Putamen (tissue), 1 donor: ENCODE data around the gene ITIH3.

Experiments
- DNase-seq: peaks from one replicate; pipeline ENCODE4 v3.0.0-alpha.2; 2016; ENCODE audit warnings: low spot score

Gene ITIH3

GRCh38 chr3:52779837-52780585 lies 14.6 kb upstream of the ITIH3 start:
- DNase-seq: no peak

GRCh38 chr3:52781741-52782140 lies 12.9 kb upstream of the ITIH3 start:
- DNase-seq: no peak

DNA sequence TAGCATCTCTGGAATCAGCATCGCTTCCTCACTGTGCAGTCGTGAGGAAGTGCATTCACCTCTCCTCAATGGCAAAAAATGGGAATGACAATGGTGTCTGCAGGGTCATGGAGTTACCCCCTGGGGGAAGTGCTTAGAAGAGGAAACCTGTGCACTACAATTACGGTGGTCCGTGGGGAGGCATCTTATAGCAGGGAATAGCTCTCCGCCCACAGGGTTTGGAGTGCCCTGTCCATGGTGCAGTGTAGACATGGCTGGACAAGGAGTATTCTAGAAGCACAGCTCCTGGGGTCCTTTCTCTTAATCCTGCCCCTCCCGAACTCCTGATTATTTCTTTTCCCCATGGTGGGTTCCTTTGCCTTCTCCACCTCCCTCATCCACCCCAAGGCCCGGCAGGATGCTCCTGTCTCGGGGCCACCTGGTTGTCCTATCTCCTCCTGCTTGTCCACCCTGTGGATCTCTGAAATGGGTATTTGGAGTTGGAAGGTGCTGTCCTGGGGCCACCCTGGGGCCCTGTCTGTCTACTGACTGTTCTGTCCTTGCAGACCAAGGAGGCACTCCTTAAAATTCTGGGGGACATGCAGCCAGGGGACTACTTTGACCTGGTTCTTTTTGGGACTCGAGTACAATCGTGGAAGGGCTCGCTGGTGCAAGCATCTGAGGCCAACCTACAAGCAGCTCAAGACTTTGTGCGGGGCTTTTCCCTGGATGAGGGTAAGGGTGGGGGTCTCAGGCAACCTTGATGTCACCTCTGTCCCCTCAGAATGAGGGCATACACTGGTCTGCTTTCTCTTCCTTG lies 12.0 kb upstream of the ITIH3 start:
- DNase-seq: no peak

- no peak for DNase-seq
These were observed 11.4 kb upstream of the ITIH3 start for GRCh38 chr3:52783211-52783555.

- DNase-seq: no peak
These were observed 10.5 kb upstream of the ITIH3 start for GRCh38 chr3:52784021-52784621.

DNA sequence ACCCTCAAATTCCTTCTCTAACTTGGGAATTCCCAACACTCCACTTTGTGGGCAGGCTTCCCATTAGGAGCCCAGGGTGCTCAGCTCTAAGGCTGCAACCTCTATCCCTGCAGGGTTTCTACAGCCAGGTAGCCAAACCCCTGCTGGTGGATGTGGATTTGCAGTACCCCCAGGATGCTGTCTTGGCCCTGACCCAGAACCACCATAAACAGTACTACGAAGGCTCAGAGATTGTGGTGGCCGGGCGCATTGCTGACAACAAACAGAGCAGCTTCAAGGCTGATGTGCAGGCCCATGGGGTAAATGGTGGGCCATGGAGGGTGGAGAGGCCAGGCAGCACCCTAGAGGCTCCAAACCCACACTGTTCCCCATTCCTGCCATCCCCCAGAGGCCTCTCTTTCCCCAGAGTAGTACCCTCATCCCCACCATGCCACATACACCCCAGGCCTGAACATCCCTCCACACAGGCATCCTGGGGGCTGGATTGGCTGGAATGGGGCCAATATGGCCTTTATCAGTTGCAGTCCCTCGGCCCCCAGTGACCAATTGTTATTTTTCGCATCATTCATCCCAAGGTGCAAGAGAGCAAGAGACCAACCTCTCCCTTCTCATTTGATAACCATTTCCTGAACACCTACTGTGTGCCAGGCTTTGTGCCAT lies 9.5 kb upstream of the ITIH3 start:
- no peak for DNase-seq

- DNase-seq: no peak
These were observed 8.0 kb upstream of the ITIH3 start for GRCh38 chr3:52786330-52787215.

DNA sequence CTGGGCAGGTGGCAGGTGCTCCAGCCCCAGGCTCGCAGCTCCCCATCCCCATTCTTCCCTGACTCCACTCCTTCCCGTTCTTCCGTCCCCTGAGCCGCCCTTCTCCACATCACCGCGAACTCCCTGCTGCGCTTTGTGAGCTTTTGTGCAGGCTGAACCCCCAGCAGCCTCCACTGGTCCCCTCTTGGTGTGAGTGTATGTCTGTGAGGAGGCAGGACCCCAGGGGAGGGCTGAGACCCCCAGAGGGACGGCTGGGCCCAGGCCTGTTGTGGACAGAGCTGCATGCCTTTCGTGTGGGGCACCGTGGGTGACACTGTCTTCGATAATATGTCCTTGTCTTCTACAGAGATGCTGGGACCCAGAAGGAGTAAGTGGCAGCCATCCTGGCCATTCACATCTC lies 7.3 kb upstream of the ITIH3 start:
- no peak for DNase-seq

- DNase-seq: no peak
These were observed 6.6 kb upstream of the ITIH3 start for GRCh38 chr3:52787672-52788625.

- no peak for DNase-seq
These were observed 5.5 kb upstream of the ITIH3 start for GRCh38 chr3:52788890-52789745.

GRCh38 chr3:52789746-52790040 lies 4.9 kb upstream of the ITIH3 start:
- DNase-seq: no peak

- no peak for DNase-seq
These were observed 4.3 kb upstream of the ITIH3 start for GRCh38 chr3:52790337-52790736.

DNA sequence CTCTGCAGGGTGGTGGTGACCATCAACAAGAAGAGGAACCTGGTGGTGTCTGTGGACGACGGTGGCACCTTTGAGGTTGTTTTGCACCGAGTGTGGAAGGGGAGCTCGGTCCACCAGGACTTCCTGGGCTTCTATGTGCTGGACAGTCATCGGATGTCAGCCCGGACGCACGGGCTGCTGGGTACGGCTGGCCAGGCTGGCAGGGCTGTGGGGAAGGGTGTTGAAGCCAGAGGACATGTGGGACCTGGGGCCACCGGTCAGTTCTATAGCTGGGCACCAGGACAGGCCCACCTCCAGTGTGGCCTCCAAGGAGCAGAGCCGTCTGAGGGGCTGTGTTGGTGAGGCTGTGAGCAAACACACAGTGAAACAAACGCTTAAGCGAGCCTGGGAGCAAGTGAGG lies 3.9 kb upstream of the ITIH3 start:
- no peak for DNase-seq

GRCh38 chr3:52791366-52791765 lies 3.2 kb upstream of the ITIH3 start:
- no peak for DNase-seq

GRCh38 chr3:52791928-52792327 lies 2.7 kb upstream of the ITIH3 start:
- no peak for DNase-seq

- DNase-seq: no peak
These were observed 2.2 kb upstream of the ITIH3 start for GRCh38 chr3:52792413-52792812.

DNA sequence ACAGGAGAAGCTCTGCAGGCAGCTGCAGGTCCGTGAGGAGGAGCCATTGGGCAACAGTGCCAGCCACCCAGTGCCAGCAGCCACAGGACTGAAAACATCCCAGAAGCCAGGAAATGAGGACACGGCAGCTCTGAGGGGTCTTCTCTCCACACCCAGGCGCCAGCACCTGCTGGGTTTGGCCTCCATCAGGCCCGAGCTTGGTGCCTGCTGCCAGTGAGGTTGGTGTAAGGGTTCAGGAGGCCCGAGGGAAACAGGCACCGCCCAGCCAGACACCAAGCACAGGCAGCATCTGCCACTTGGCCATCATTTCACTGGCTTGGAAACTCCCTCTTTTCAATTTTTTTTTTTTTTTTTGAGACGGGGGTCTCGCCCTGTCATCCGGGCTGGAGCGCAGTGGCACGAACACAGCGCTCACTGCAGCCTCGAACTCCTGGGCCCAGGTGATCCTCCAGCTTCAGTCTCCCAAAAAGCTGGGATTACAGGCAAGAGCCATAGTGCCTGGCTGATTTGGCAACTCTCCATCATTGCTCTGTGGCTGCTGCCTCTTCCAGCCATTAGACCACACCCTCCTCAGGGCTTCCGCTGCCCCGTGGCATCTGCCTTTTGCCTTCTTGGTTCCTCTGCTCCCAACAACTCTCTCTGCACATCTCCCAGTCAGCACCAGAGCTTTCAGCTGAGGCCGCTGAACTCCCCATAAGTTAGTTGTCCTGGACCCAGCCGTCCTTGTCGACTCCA lies 1.5 kb upstream of the ITIH3 start:
- DNase-seq: no peak

DNA sequence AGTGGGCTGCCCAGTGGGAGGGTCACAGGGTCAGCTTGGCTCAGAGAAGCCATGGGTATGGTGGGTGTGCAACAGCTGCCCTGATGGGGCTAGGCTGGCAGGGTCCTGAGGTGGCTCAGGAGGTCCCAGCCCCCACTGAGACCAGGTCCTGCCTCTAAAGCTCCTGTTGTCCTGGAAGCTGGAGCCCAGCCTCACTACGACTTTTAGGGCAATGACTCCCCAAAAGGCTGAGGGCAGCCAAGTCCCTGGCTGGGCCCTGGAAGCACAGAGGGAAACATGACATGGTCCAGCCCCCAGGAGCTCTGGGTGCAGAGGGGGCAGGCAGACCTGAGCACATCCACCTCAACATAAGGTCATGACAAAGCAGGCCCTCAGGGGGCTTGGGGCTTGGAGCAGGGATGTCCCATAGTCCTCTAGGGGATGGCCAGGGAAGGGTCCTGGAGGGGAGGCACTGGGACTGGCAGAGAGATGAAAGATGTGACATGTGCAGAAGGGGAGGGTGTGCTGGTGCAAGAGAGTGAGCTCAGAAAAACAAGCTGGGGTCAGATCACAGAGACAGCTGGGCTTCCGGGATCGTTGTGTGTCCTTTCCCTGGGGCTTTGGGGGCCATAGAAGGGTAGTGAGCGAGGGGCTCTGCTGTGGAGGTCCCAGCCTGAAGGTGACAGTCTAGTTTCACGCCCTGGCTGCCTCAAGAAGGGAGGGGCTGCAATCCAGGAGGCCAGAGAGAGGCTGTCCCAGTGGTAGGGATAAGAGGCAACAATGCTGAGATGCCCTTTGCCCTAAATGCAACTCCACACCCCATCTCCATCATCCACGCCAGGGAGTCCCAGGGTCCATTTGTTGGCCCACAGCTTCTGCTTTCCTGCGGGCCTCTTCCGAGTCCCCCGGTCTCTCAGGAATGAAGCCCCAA lies 639 bp upstream of the ITIH3 start:
- no peak for DNase-seq
